ENCODE results near the gene SFXN3. TPM values are rescaled to one million over a fixed set of nuclear protein-coding genes. Genes with fewer than 3 reads are reported as not detected.

Gene SFXN3
- total and polyA plus RNA-seq, 2 of the 13 experiments (the other 11 are each of a cell fraction or from before 2014, with no cell fraction given): 16.8 to 71.5 TPM

DNA sequence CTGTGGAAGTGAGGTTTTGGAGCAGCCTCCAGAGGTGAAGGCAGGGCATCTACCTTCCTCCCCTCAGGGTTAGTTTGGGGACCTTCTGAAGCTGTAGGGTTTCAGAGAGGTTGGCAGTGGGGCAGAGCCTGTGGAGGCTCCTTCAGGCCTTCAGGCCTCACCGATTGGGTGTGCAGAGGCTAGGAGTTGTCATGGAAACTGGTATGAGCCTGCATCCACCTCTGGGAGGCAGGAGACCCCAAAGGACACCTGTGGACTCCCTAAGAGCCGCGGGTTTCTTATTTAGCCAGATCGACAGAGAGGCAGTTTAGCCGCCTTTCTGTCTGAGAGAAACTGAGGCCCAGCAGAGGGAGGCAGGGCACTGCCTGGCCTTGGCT, 29.4 kb upstream of the SFXN3 start (continued):
- TF ChIP-seq MLXIP (CRISPR knock-in tag; IDR thresholded peaks at IDR 0.05; ENCODE audit: borderline replicate concordance) (no peak), THYN1 (CRISPR knock-in tag; IDR thresholded peaks at IDR 0.05; ENCODE audit: borderline replicate concordance, low read depth) (no peak), ZFP36 (IDR thresholded peaks at IDR 0.05; ENCODE audit: borderline replicate concordance, low read depth, low read length, partially characterized antibody) (no peak), NCOA2 (CRISPR knock-in tag; IDR thresholded peaks at IDR 0.05) (no peak)

GRCh38 chr10:101002456-101002855, 28.6 kb upstream of the SFXN3 start:
- no CpG with 5 or more reads among the region's 11 CpGs for WGBS (ENCODE audit: low lambda C conversion rate)
- intact Hi-C loops (cut with micrococcal nuclease; ENCODE audit: unreplicated experiment) (no loop called here), in situ Hi-C loops (cut with HindIII; ENCODE audit: extremely low pct_ligation_motif_present, low pct_unique_long_range_greater_than_20kb) (no loop called here)
- no peak overlapping the region for H3K27ac ChIP-seq (ENCODE audit: extremely low read length, insufficient read depth, low read length)
- peaks cover 32% of the 10 kb centered on the region for H3K79me2 ChIP-seq (ENCODE audit: insufficient read depth, low read length)
- DNase-seq (ENCODE audit: low spot score): no peak
- ChIA-PET POLR2A (interaction anchor here (8.8 to 23.0 kb wide), 2 partner anchors 7 to 33 kb away, joined by 124 to 277 read pairs; partner anchors contain the start of gene SEMA4G), CTCF (ENCODE audit: low intra/inter-chr PET ratio, low total read pairs) (no interaction called here)
- no peaks in the 10 kb centered on the region for H3K9me3 ChIP-seq (ENCODE audit: low read length)
- no peak overlapping the region for H3K4me2 ChIP-seq (ENCODE audit: low read depth, low read length)
- H3K27me3 ChIP-seq (ENCODE audit: control insufficient read depth in 1 of 2, insufficient read depth in 2 of 2, low read length in 2 of 2): no peaks in the 10 kb centered on the region; a peak in 1 of 5 replicates
- ATAC-seq: no peak
- H3K36me3 ChIP-seq (replicated peaks in 1 of 2; ENCODE audit: control insufficient read depth in 1 of 2, insufficient read depth in 2 of 2, low read length in 2 of 2): peaks cover 17 to 42% of the 10 kb centered on the region in 2 experiments; a peak in 4 of 5 replicates
- FAIRE-seq: no peak
- no peak overlapping the region for H3K4me3 ChIP-seq (replicated peaks in 1 of 3; ENCODE audit: insufficient read depth in 1 of 3, low read depth in 2 of 3, low read length in 3 of 3)
- H3K4me1 ChIP-seq (ENCODE audit: insufficient read depth, low read length): peaks cover 31% of the 10 kb centered on the region
- H4K20me1 ChIP-seq (ENCODE audit: insufficient read depth, low read length): no peaks in the 10 kb centered on the region; the same call in 1 of the 2 replicates
- no TSS peak for BruUV-seq (replicated peaks)
- TF ChIP-seq AGO2 (optimal IDR thresholded peaks at IDR 0.05; ENCODE audit: low read depth, low read length) (peak; percentile 87), RBFOX2 (IDR thresholded peaks at IDR 0.05; ENCODE audit: low read depth, low read length) (peak; percentile 51), AKAP8 (CRISPR knock-in tag; IDR thresholded peaks at IDR 0.05) (peak; percentile 74; the same call in 1 of the 2 replicates), HNRNPL (IDR thresholded peaks at IDR 0.05; ENCODE audit: low read depth, low read length) (peak; percentile 77), REXO4 (CRISPR knock-in tag; IDR thresholded peaks at IDR 0.05; ENCODE audit: borderline replicate concordance) (no peak), KMT2A (CRISPR knock-in tag; IDR thresholded peaks at IDR 0.05) (no peak)
- H2AFZ ChIP-seq (ENCODE audit: low read length): no peak overlapping the region
- no peak overlapping the region for H3K9ac ChIP-seq (ENCODE audit: insufficient read depth, low read depth, low read length)
